Activated naive CD8-positive, alpha-beta T cell (primary cell): ENCODE results near the gene PMS1.
"Not testable (repeated sequence)": the region's sequence is repeated elsewhere in the genome, so short reads cannot be mapped to it uniquely, and the experiment has no call there.

Source experiments
- H3K27ac Mint-ChIP-seq: one replicate; pipeline ENCODE4 v1.8.0; 2021; ENCODE audit warnings: mixed read lengths
- H3K27me3 Mint-ChIP-seq: one replicate; pipeline ENCODE4 v1.8.0; 2021; ENCODE audit warnings: mixed read lengths
- H3K36me3 Mint-ChIP-seq: one replicate; pipeline ENCODE4 v1.8.0; 2021; ENCODE audit warnings: mixed read lengths
- H3K4me1 Mint-ChIP-seq: one replicate; pipeline ENCODE4 v1.8.0; 2021; ENCODE audit warnings: low read depth, mixed read lengths
- H3K4me3 Mint-ChIP-seq: one replicate; pipeline ENCODE4 v1.8.0; 2021; ENCODE audit warnings: mild to moderate bottlenecking, mixed read lengths
- H3K9me3 Mint-ChIP-seq: one replicate; pipeline ENCODE4 v1.8.0; 2021; ENCODE audit warnings: low read depth, mixed read lengths

Gene PMS1

DNA sequence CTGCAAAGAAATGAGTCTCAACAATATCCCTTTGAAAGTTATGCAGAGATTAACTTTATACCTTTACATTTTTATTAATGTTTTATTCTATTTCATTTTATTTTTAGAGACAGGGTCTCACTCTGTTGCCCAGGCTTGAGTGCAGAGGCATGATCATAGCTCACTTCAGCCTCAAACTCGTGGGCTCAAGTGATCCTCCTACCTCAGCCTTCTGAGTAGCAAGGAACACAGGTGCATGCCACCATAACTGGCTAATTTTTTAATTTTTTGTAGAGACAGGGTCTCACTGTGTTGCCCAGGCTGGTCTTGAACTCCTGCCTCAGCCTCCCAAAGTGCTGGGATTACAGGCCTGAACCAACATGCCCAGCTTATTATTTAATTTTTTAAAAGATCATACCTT, 50.4 kb downstream of the PMS1 start:
- not testable (repeated sequence) for H3K27ac Mint-ChIP-seq, H3K9me3 Mint-ChIP-seq
- H3K36me3 Mint-ChIP-seq: peaks cover 24% of the 10 kb centered on the region

GRCh38 chr2:189835855-189836558, 51.8 kb downstream of the PMS1 start:
- Mint-ChIP-seq H3K27ac (no peak overlapping the region), H3K4me1 (peaks cover 6% of the 10 kb centered on the region), H3K9me3 (no peaks in the 10 kb centered on the region), H3K36me3 (peaks cover 21% of the 10 kb centered on the region), H3K4me3 (no peak overlapping the region), H3K27me3 (no peaks in the 10 kb centered on the region)

More for the DNA sequence above, 50.4 kb downstream of the PMS1 start:
- not testable (repeated sequence) for H3K4me3 Mint-ChIP-seq, H3K27me3 Mint-ChIP-seq, H3K4me1 Mint-ChIP-seq

- no peaks in the 10 kb centered on the region for H3K9me3 Mint-ChIP-seq
- H3K4me3 Mint-ChIP-seq: no peak overlapping the region
- no peak overlapping the region for H3K27ac Mint-ChIP-seq
- H3K27me3 Mint-ChIP-seq: no peaks in the 10 kb centered on the region
- H3K4me1 Mint-ChIP-seq: peaks cover 6% of the 10 kb centered on the region
- H3K36me3 Mint-ChIP-seq: peaks cover 25% of the 10 kb centered on the region
Observed at GRCh38 chr2:189836644-189837043, 52.4 kb downstream of the PMS1 start.

GRCh38 chr2:189837326-189837725, 53.1 kb downstream of the PMS1 start:
- H3K4me3 Mint-ChIP-seq: no peak overlapping the region
- H3K4me1 Mint-ChIP-seq: peaks cover 6% of the 10 kb centered on the region
- H3K36me3 Mint-ChIP-seq: peaks cover 27% of the 10 kb centered on the region
- no peaks in the 10 kb centered on the region for H3K27me3 Mint-ChIP-seq
- H3K27ac Mint-ChIP-seq: no peak overlapping the region
- no peaks in the 10 kb centered on the region for H3K9me3 Mint-ChIP-seq

- Mint-ChIP-seq H3K27ac (peak overlapping the region; percentile 11), H3K4me3 (no peak overlapping the region), H3K27me3 (no peaks in the 10 kb centered on the region), H3K9me3 (no peaks in the 10 kb centered on the region), H3K36me3 (peaks cover 26% of the 10 kb centered on the region), H3K4me1 (peaks cover 6% of the 10 kb centered on the region)
Observed at GRCh38 chr2:189841019-189841418, 56.8 kb downstream of the PMS1 start.

- no peaks in the 10 kb centered on the region for H3K27me3 Mint-ChIP-seq
- H3K4me3 Mint-ChIP-seq: no peak overlapping the region
- no peaks in the 10 kb centered on the region for H3K4me1 Mint-ChIP-seq
- peaks cover 25% of the 10 kb centered on the region for H3K36me3 Mint-ChIP-seq
- H3K9me3 Mint-ChIP-seq: no peaks in the 10 kb centered on the region
- H3K27ac Mint-ChIP-seq: no peak overlapping the region
Observed at GRCh38 chr2:189848276-189848675, 64.0 kb downstream of the PMS1 start.

GRCh38 chr2:189849550-189849949, 65.3 kb downstream of the PMS1 start:
- no peaks in the 10 kb centered on the region for H3K9me3 Mint-ChIP-seq
- H3K27ac Mint-ChIP-seq: no peak overlapping the region
- H3K27me3 Mint-ChIP-seq: no peaks in the 10 kb centered on the region
- no peak overlapping the region for H3K4me3 Mint-ChIP-seq
- peaks cover 26% of the 10 kb centered on the region for H3K36me3 Mint-ChIP-seq
- H3K4me1 Mint-ChIP-seq: peaks cover 2% of the 10 kb centered on the region

- peaks cover 3% of the 10 kb centered on the region for H3K4me1 Mint-ChIP-seq
- H3K27me3 Mint-ChIP-seq: no peaks in the 10 kb centered on the region
- no peaks in the 10 kb centered on the region for H3K9me3 Mint-ChIP-seq
- no peak overlapping the region for H3K27ac Mint-ChIP-seq
- H3K36me3 Mint-ChIP-seq: peaks cover 27% of the 10 kb centered on the region
- H3K4me3 Mint-ChIP-seq: no peak overlapping the region
Observed at GRCh38 chr2:189851174-189851826, 67.0 kb downstream of the PMS1 start.

DNA sequence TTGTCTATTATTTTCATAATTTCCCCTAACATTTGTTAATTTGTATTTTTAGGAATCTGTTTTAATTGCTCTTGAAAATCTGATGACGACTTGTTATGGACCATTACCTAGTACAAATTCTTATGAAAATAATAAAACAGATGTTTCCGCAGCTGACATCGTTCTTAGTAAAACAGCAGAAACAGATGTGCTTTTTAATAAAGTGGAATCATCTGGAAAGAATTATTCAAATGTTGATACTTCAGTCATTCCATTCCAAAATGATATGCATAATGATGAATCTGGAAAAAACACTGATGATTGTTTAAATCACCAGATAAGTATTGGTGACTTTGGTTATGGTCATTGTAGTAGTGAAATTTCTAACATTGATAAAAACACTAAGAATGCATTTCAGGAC, 69.9 kb downstream of the PMS1 start:
- Mint-ChIP-seq H3K27ac (no peak overlapping the region), H3K27me3 (no peaks in the 10 kb centered on the region), H3K36me3 (peaks cover 19% of the 10 kb centered on the region), H3K4me1 (peaks cover 3% of the 10 kb centered on the region), H3K9me3 (no peaks in the 10 kb centered on the region), H3K4me3 (no peak overlapping the region)

DNA sequence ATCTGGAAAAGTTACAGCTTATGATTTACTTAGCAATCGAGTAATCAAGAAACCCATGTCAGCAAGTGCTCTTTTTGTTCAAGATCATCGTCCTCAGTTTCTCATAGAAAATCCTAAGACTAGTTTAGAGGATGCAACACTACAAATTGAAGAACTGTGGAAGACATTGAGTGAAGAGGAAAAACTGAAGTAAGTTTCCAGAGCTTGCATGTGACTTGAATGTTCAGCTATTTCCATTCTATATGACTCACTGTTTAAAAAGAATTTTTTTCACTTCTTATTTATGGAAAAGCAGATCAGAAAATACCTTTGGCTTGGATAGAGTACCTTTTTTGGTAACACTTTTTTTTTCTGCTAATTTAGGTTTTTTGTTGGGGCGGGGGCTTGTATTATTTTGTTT, 70.7 kb downstream of the PMS1 start:
- H3K27me3 Mint-ChIP-seq: no peaks in the 10 kb centered on the region
- peaks cover 3% of the 10 kb centered on the region for H3K4me1 Mint-ChIP-seq
- H3K9me3 Mint-ChIP-seq: no peaks in the 10 kb centered on the region
- peaks cover 19% of the 10 kb centered on the region for H3K36me3 Mint-ChIP-seq
- H3K4me3 Mint-ChIP-seq: no peak overlapping the region
- H3K27ac Mint-ChIP-seq: no peak overlapping the region

DNA sequence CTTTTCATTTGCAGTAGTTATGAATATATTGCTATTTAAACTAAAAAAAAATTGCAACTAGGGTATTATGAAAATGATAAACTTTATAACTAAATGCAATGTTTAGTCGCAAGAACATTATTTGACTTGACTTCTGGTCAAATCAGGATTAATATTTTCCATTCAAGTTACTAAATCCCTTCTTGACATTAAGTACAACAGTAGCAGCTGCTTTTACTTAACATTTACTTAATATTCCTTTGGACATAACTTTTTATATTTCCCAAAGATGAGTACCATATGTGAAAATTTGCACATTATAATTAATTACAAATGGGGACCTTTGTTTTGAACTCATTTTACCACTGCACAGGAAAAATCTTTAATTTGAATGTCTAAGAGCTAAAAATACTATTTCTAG, 74.0 kb downstream of the PMS1 start:
- Mint-ChIP-seq H3K9me3 (no peaks in the 10 kb centered on the region), H3K4me1 (peaks cover 3% of the 10 kb centered on the region), H3K4me3 (no peak overlapping the region), H3K36me3 (peaks cover 21% of the 10 kb centered on the region), H3K27me3 (no peaks in the 10 kb centered on the region), H3K27ac (no peak overlapping the region)

DNA sequence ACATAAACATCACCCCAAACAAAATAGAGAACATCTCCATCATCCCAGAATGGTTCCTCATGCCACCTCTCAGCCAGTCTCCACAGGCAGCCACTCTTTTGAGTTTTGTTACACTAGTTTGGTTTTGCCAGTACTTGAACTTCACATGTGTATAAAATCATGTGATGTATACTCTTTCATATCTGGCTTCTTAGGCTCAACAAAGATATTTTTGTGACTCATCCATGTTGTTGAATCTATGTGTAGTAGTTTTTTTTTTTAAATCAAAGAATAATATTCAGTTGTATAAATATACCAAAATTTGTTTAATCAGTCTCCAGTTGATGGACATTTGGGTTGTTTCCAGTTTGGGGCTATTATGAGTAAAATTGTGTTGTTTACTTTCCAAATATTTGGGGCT, 75.9 kb downstream of the PMS1 start:
- Mint-ChIP-seq H3K27me3 (no peaks in the 10 kb centered on the region), H3K4me3 (no peak overlapping the region), H3K9me3 (no peaks in the 10 kb centered on the region), H3K36me3 (peaks cover 21% of the 10 kb centered on the region), H3K27ac (no peak overlapping the region), H3K4me1 (no peaks in the 10 kb centered on the region)

- Mint-ChIP-seq H3K36me3 (peaks cover 22% of the 10 kb centered on the region), H3K27me3 (no peaks in the 10 kb centered on the region), H3K9me3 (no peaks in the 10 kb centered on the region), H3K4me3 (no peak overlapping the region), H3K4me1 (no peaks in the 10 kb centered on the region), H3K27ac (no peak overlapping the region)
Observed at GRCh38 chr2:189862751-189863150, 78.5 kb downstream of the PMS1 start.

DNA sequence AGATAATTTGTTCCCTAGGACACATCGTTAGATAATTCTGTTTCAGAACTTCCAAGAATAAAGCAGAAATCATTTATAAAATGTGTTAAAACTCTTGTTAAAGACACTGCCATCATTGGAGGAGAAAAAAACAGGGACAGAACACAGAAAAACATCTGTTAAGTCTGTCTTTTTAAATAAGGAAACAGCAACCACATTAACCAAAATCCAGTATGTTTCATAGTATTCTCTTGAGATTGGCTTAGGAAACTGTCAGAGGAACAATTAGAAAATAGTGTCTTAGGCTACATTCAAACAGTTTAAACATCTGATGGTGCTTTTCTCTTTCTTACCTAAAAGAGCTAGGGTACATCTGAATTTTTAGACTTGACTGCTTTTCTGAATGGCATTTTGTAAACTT, 81.6 kb downstream of the PMS1 start:
- peaks cover 21% of the 10 kb centered on the region for H3K36me3 Mint-ChIP-seq
- no peaks in the 10 kb centered on the region for H3K9me3 Mint-ChIP-seq
- no peaks in the 10 kb centered on the region for H3K4me1 Mint-ChIP-seq
- no peaks in the 10 kb centered on the region for H3K27me3 Mint-ChIP-seq
- no peak overlapping the region for H3K27ac Mint-ChIP-seq
- H3K4me3 Mint-ChIP-seq: no peak overlapping the region

- no peak overlapping the region for H3K4me3 Mint-ChIP-seq
- no peaks in the 10 kb centered on the region for H3K9me3 Mint-ChIP-seq
- H3K27ac Mint-ChIP-seq: no peak overlapping the region
- no peaks in the 10 kb centered on the region for H3K27me3 Mint-ChIP-seq
- no peaks in the 10 kb centered on the region for H3K4me1 Mint-ChIP-seq
- peaks cover 21% of the 10 kb centered on the region for H3K36me3 Mint-ChIP-seq
Observed at GRCh38 chr2:189866296-189866695, 82.0 kb downstream of the PMS1 start.

- H3K4me3 Mint-ChIP-seq: no peak overlapping the region
- H3K36me3 Mint-ChIP-seq: peaks cover 15% of the 10 kb centered on the region
- H3K27me3 Mint-ChIP-seq: no peaks in the 10 kb centered on the region
- H3K4me1 Mint-ChIP-seq: no peaks in the 10 kb centered on the region
- H3K9me3 Mint-ChIP-seq: no peaks in the 10 kb centered on the region
- H3K27ac Mint-ChIP-seq: no peak overlapping the region
Observed at GRCh38 chr2:189868896-189869295, 84.6 kb downstream of the PMS1 start.
